Gastroesophageal sphincter (tissue), 3 donors: Measurements from ENCODE around the gene EFCAB14.

ENCODE experiments used
- POLR2A ChIP-seq, 2 donors: fragments of 450-650 bp; IDR thresholded peaks; one replicate each; pipeline ENCODE4 v1.6.1; 2017; ENCODE audit warnings: antibody characterized with exemption in 2 of 2, mild to moderate bottlenecking in 2 of 2, moderate library complexity in 1 of 2
- TF ChIP-seq, protein P1 (sequence below), 4 experiments: fragments of 200-600 bp in 2 of 4; fragments of 450-650 bp in 2 of 4; sonication (generic) in 1 of 4; IDR thresholded peaks; one replicate each; pipeline ENCODE4 v1.5.1; 2017 to 2019; ENCODE audit warnings: antibody characterized with exemption in 4 of 4, mild to moderate bottlenecking in 2 of 4, moderate library complexity in 2 of 4

DNA sequence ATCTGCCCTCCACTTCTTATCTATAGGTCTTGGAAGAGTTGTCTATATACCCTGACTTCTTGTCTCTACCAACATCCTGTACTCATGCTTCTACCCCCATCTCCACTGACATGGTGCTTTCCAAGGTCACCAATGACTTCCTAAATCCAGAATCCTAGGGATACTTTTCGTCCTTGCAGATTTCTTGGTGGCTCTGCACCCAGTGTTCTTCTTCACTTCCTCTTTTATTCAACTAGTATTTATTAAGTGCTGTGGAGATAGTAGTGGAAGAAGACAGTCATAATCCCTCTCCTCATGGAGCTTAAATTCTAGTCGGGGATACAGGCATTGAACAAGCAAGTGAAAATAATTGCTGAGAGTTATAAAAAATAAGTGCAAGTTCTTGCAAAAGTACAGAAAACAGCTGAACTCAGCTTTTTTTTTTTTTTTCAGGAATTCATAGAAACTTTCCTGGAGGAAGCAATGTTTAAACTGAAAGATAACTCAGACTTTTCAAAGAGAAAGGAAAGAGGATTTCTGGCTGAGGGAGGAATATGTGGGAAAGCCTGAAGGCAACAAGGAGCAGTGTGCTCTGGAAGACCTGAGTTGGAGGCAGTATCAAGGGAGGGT is 41.7 kb upstream of the EFCAB14 start:
- TF ChIP-seq, protein P1, sequence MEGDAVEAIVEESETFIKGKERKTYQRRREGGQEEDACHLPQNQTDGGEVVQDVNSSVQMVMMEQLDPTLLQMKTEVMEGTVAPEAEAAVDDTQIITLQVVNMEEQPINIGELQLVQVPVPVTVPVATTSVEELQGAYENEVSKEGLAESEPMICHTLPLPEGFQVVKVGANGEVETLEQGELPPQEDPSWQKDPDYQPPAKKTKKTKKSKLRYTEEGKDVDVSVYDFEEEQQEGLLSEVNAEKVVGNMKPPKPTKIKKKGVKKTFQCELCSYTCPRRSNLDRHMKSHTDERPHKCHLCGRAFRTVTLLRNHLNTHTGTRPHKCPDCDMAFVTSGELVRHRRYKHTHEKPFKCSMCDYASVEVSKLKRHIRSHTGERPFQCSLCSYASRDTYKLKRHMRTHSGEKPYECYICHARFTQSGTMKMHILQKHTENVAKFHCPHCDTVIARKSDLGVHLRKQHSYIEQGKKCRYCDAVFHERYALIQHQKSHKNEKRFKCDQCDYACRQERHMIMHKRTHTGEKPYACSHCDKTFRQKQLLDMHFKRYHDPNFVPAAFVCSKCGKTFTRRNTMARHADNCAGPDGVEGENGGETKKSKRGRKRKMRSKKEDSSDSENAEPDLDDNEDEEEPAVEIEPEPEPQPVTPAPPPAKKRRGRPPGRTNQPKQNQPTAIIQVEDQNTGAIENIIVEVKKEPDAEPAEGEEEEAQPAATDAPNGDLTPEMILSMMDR (IDR thresholded peaks at IDR 0.05): no peak
- no peak for TF ChIP-seq POLR2A (IDR thresholded peaks at IDR 0.05)
